Fibroblast of the aortic adventitia (primary cell): Measurements from ENCODE around the gene KCNC2. TPM values are rescaled to one million over a fixed set of nuclear protein-coding genes. Genes with fewer than 3 reads are reported as not detected.

Source experiments
- DNase-seq: peaks from one replicate; pipeline ENCODE4 v3.0.0-alpha.2; 2010; ENCODE audit warnings: low read depth
- H3K4me3 ChIP-seq: 2 replicates; pipeline ENCODE4 v1.5.1; 2011; ENCODE audit warnings: low read depth, mild to moderate bottlenecking, control low read depth, low read length, moderate library complexity
- CTCF ChIP-seq: IDR thresholded peaks from 2 replicates; pipeline ENCODE4 v1.5.1; 2011; ENCODE audit warnings: mild to moderate bottlenecking, low read length, control low read depth, inconsistent platforms; ENCODE audit not compliant: insufficient read depth
- total RNA-seq: library from RNA; depleted of rRNA; stranded (reverse); fragments of >200 nt; gene quantifications from 2 replicates; pipeline ENCODE4 v1.2.3, GENCODE V29; 2012; ENCODE audit warnings: low replicate concordance

Gene KCNC2
- total RNA-seq, 1 donor = not detected

- no peak for DNase-seq
- no peak for TF ChIP-seq CTCF
- no peak overlapping the region for H3K4me3 ChIP-seq
Measured at GRCh38 chr12:75000120-75000519, 209.5 kb downstream of the KCNC2 start.

- DNase-seq = no peak
- no peak for TF ChIP-seq CTCF
Measured at GRCh38 chr12:74999474-74999873, 210.2 kb downstream of the KCNC2 start.

More at GRCh38 chr12:74999474-74999873, 210.2 kb downstream of the KCNC2 start:
- H3K4me3 ChIP-seq = no peak overlapping the region

Other genes with a start within 250 kb of the KCNC2 start
- 12.9 and 18.1 TPM in 2 replicates for gene CAPS2, start 120.5 kb upstream of the KCNC2 start, total RNA-seq
- gene GLIPR1L1, start 124.8 kb upstream of the KCNC2 start, total RNA-seq = not detected in 2 replicates
- gene GLIPR1L2, start 181.2 kb upstream of the KCNC2 start, total RNA-seq = 0.72 and 1.1 TPM in 2 replicates